LNCaP clone FGC (cell line): ENCODE results near the gene TSPYL4.

Experiments used
- DNase-seq: peaks from one replicate; pipeline ENCODE4 v3.0.0-alpha.2; 2011; ENCODE audit warnings: low read depth
- H3K4me3 ChIP-seq: 2 replicates; pipeline ENCODE4 v1.5.1; 2011; ENCODE audit warnings: mild to moderate bottlenecking, low read depth, low read length, control low read depth
- CTCF ChIP-seq: IDR thresholded peaks from 2 replicates; pipeline ENCODE4 v1.5.1; 2012; ENCODE audit warnings: mild to moderate bottlenecking; ENCODE audit not compliant: control insufficient read depth, insufficient read depth; ENCODE audit errors: extremely low read depth

Gene TSPYL4

GRCh38 chr6:116206231-116206903, 47.5 kb downstream of the TSPYL4 start:
- DNase-seq, result no peak

GRCh38 chr6:116205281-116205680, 48.6 kb downstream of the TSPYL4 start:
- TF ChIP-seq CTCF, result no peak
- no peak overlapping the region for H3K4me3 ChIP-seq
- no peak for DNase-seq

More at GRCh38 chr6:116206231-116206903, 47.5 kb downstream of the TSPYL4 start:
- no peak overlapping the region for H3K4me3 ChIP-seq
- no peak for TF ChIP-seq CTCF

GRCh38 chr6:116201538-116201937, 52.3 kb downstream of the TSPYL4 start:
- no peak for TF ChIP-seq CTCF
- no peak overlapping the region for H3K4me3 ChIP-seq
- no peak for DNase-seq

GRCh38 chr6:116200619-116201249, 53.1 kb downstream of the TSPYL4 start:
- no peak for TF ChIP-seq CTCF
- no peak overlapping the region for H3K4me3 ChIP-seq
- DNase-seq, result no peak
